DMS53 treated with DMSO at 0.1 percent for 48 hours (cell line): ENCODE measurements around the gene FOXP1.
"Not testable (repeated sequence)": the region's sequence is repeated elsewhere in the genome, so short reads cannot be mapped to it uniquely, and the experiment has no call there.

Experiments used
- DNase-seq: peaks from one replicate; lab custom pipeline; 2025; ENCODE audit not compliant: unreplicated experiment; lab: John Stamatoyannopoulos, UW

FOXP1 gene

GRCh38 chr3:71454512-71455403 is 128.8 kb downstream of the FOXP1 start:
- DNase-seq = no peak

GRCh38 chr3:71453822-71454511 is 129.6 kb downstream of the FOXP1 start:
- peak; percentile 14 for DNase-seq

- DNase-seq = no peak
Measured at GRCh38 chr3:71453319-71453718, 130.2 kb downstream of the FOXP1 start.

GRCh38 chr3:71451812-71452211 is 131.7 kb downstream of the FOXP1 start:
- no peak for DNase-seq

- no peak for DNase-seq
Measured at GRCh38 chr3:71451060-71451459, 132.5 kb downstream of the FOXP1 start.

GRCh38 chr3:71450162-71450561 is 133.4 kb downstream of the FOXP1 start:
- no peak for DNase-seq

- DNase-seq = no peak
Measured at GRCh38 chr3:71447803-71448202, 135.7 kb downstream of the FOXP1 start.

GRCh38 chr3:71447197-71447596 is 136.3 kb downstream of the FOXP1 start:
- DNase-seq = no peak

- DNase-seq = no peak
Measured at GRCh38 chr3:71446734-71447133, 136.8 kb downstream of the FOXP1 start.

GRCh38 chr3:71446260-71446659 is 137.3 kb downstream of the FOXP1 start:
- DNase-seq = no peak

- DNase-seq = no peak
Measured at GRCh38 chr3:71444861-71445259, 138.7 kb downstream of the FOXP1 start.

GRCh38 chr3:71444028-71444860 is 139.3 kb downstream of the FOXP1 start:
- no peak for DNase-seq

GRCh38 chr3:71443332-71443731 is 140.2 kb downstream of the FOXP1 start:
- DNase-seq = no peak

- no peak for DNase-seq
Measured at GRCh38 chr3:71442652-71443042, 140.9 kb downstream of the FOXP1 start.

- DNase-seq = no peak
Measured at GRCh38 chr3:71441925-71442651, 141.4 kb downstream of the FOXP1 start.

GRCh38 chr3:71441217-71441924 is 142.2 kb downstream of the FOXP1 start:
- no peak for DNase-seq

- DNase-seq = no peak
Measured at GRCh38 chr3:71438904-71439303, 144.6 kb downstream of the FOXP1 start.

GRCh38 chr3:71438071-71438685 is 145.3 kb downstream of the FOXP1 start:
- DNase-seq = no peak

- no peak for DNase-seq
Measured at GRCh38 chr3:71436337-71436736, 147.2 kb downstream of the FOXP1 start.

GRCh38 chr3:71435836-71436235 is 147.7 kb downstream of the FOXP1 start:
- not testable (repeated sequence) for DNase-seq
